Muscle of leg (tissue), 11 donors: ENCODE data around the gene ASAP2. TPM values are rescaled to one million over a fixed set of nuclear protein-coding genes. Genes with fewer than 3 reads are reported as not detected.

Experiments
- DNase-seq: peaks from one replicate; pipeline ENCODE4 v3.0.0; 2013
- H3K27ac ChIP-seq: one replicate; pipeline ENCODE4 v1.5.1; 2013; ENCODE audit warnings: mild to moderate bottlenecking, low read length, control low read depth
- H3K27me3 ChIP-seq: one replicate; pipeline ENCODE4 v1.6.1; 2013; ENCODE audit warnings: low read length; ENCODE audit not compliant: control insufficient read depth, insufficient read depth
- H3K36me3 ChIP-seq: one replicate; pipeline ENCODE4 v1.6.1; 2013; ENCODE audit warnings: low read length; ENCODE audit not compliant: control insufficient read depth, insufficient read depth
- H3K4me1 ChIP-seq: one replicate; pipeline ENCODE4 v1.6.1; 2013; ENCODE audit warnings: low read length; ENCODE audit not compliant: control insufficient read depth, insufficient read depth
- H3K4me3 ChIP-seq: one replicate; pipeline ENCODE4 v1.5.1; 2013; ENCODE audit warnings: low read length, control low read depth
- H3K9me3 ChIP-seq: replicated peaks from 2 replicates; pipeline ENCODE4 v1.6.1; 2013; ENCODE audit warnings: low read depth, low read length; ENCODE audit not compliant: control insufficient read depth
- WGBS: methylation state at CpG from one replicate; pipeline ENCODE4 v1.1.5; 2013; ENCODE audit warnings: missing lambda C conversion rate; ENCODE audit not compliant: insufficient coverage; 5-methylcytosine and 5-hydroxymethylcytosine counted together
- polyA plus RNA-seq, 8 donors: library from polyadenylated mRNA; unstranded; fragments of 120-200 nt; gene quantifications; one replicate each; pipeline versions ENCODE4 v1.2.1 to v1.2.3, GENCODE V29; 2013; ENCODE audit warnings: inconsistent platforms in 1 of 8, low replicate concordance in 1 of 8; ENCODE audit not compliant: insufficient read length in 8 of 8, insufficient read depth in 1 of 8
- total RNA-seq: library from RNA; stranded (reverse); fragments of 120-200 nt; gene quantifications from one replicate; pipeline ENCODE4 v1.2.4, GENCODE V29; 2013

Gene ASAP2
- total and polyA plus RNA-seq, 9 donors, result 12.1 to 30.8 (median 19.4) TPM

GRCh38 chr2:9384521-9384920 lies 177.9 kb downstream of the ASAP2 start:
- peaks cover 17% of the 10 kb centered on the region for H3K4me1 ChIP-seq
- H3K27me3 ChIP-seq, result no peaks in the 10 kb centered on the region
- DNase-seq, result no peak
- H3K36me3 ChIP-seq, result peaks cover 72% of the 10 kb centered on the region
- WGBS, result 73% methylated on average over 2 of the region's 4 CpGs
- no peak overlapping the region for H3K27ac ChIP-seq
- no peaks in the 10 kb centered on the region for H3K9me3 ChIP-seq
- no peak overlapping the region for H3K4me3 ChIP-seq

- no peaks in the 10 kb centered on the region for H3K27me3 ChIP-seq
- DNase-seq, result no peak
- peaks cover 13% of the 10 kb centered on the region for H3K4me1 ChIP-seq
- H3K4me3 ChIP-seq, result no peak overlapping the region
- no peaks in the 10 kb centered on the region for H3K9me3 ChIP-seq
- WGBS, result 83% methylated on average over 1 of the region's 6 CpGs
- no peak overlapping the region for H3K27ac ChIP-seq
- H3K36me3 ChIP-seq, result peaks cover 79% of the 10 kb centered on the region
Measured at GRCh38 chr2:9385841-9386240, 179.2 kb downstream of the ASAP2 start.

GRCh38 chr2:9388199-9388681 lies 181.6 kb downstream of the ASAP2 start:
- no peak overlapping the region for H3K4me3 ChIP-seq
- no peak for DNase-seq
- peaks cover 13% of the 10 kb centered on the region for H3K4me1 ChIP-seq
- H3K36me3 ChIP-seq, result peaks cover 67% of the 10 kb centered on the region
- no peaks in the 10 kb centered on the region for H3K9me3 ChIP-seq
- no peaks in the 10 kb centered on the region for H3K27me3 ChIP-seq
- H3K27ac ChIP-seq, result no peak overlapping the region
- 91% methylated on average over 7 of the region's 11 CpGs for WGBS

- Histone ChIP-seq H3K27me3 (no peaks in the 10 kb centered on the region), H3K36me3 (peaks cover 69% of the 10 kb centered on the region), H3K9me3 (no peaks in the 10 kb centered on the region), H3K4me3 (no peak overlapping the region), H3K4me1 (peaks cover 17% of the 10 kb centered on the region), H3K27ac (no peak overlapping the region)
- 88% methylated on average over 27 of the region's 28 CpGs for WGBS
- DNase-seq, result no peak
Measured at GRCh38 chr2:9388950-9389911, 182.6 kb downstream of the ASAP2 start.

GRCh38 chr2:9390151-9390850 lies 183.7 kb downstream of the ASAP2 start:
- Histone ChIP-seq H3K36me3 (peaks cover 68% of the 10 kb centered on the region), H3K27me3 (no peaks in the 10 kb centered on the region), H3K4me3 (no peak overlapping the region), H3K9me3 (no peaks in the 10 kb centered on the region), H3K4me1 (peaks cover 17% of the 10 kb centered on the region), H3K27ac (no peak overlapping the region)
- no peak for DNase-seq
- whole genome bisulfite sequencing, result 93% methylated on average over 4 of the region's 7 CpGs

GRCh38 chr2:9390991-9391390 lies 184.4 kb downstream of the ASAP2 start:
- peaks cover 63% of the 10 kb centered on the region for H3K36me3 ChIP-seq
- 89% methylated on average over 19 of the region's 19 CpGs for WGBS
- no peaks in the 10 kb centered on the region for H3K27me3 ChIP-seq
- peaks cover 17% of the 10 kb centered on the region for H3K4me1 ChIP-seq
- H3K4me3 ChIP-seq, result no peak overlapping the region
- no peaks in the 10 kb centered on the region for H3K9me3 ChIP-seq
- no peak for DNase-seq
- no peak overlapping the region for H3K27ac ChIP-seq

GRCh38 chr2:9391961-9392720 lies 185.5 kb downstream of the ASAP2 start:
- Histone ChIP-seq H3K4me1 (peaks cover 11% of the 10 kb centered on the region), H3K27me3 (no peaks in the 10 kb centered on the region), H3K36me3 (peaks cover 64% of the 10 kb centered on the region), H3K9me3 (no peaks in the 10 kb centered on the region), H3K27ac (peak overlapping the region; percentile 86), H3K4me3 (no peak overlapping the region)
- DNase-seq, result no peak
- WGBS, result 76% methylated on average over 9 of the region's 13 CpGs

GRCh38 chr2:9392898-9393765 lies 186.5 kb downstream of the ASAP2 start:
- no peak overlapping the region for H3K4me3 ChIP-seq
- H3K9me3 ChIP-seq, result no peaks in the 10 kb centered on the region
- H3K4me1 ChIP-seq, result peaks cover 11% of the 10 kb centered on the region
- H3K27ac ChIP-seq, result peak overlapping the region; percentile 86
- peak; percentile 72 for DNase-seq
- no peaks in the 10 kb centered on the region for H3K27me3 ChIP-seq
- WGBS, result 32% methylated on average over 25 of the region's 28 CpGs
- H3K36me3 ChIP-seq, result peaks cover 63% of the 10 kb centered on the region

- peaks cover 51% of the 10 kb centered on the region for H3K36me3 ChIP-seq
Measured at GRCh38 chr2:9394816-9395215, 188.2 kb downstream of the ASAP2 start.

More at GRCh38 chr2:9394816-9395215, 188.2 kb downstream of the ASAP2 start:
- H3K27ac ChIP-seq, result no peak overlapping the region
- no peaks in the 10 kb centered on the region for H3K9me3 ChIP-seq
- no peaks in the 10 kb centered on the region for H3K27me3 ChIP-seq
- WGBS, result 92% methylated on average over 15 of the region's 15 CpGs
- peaks cover 16% of the 10 kb centered on the region for H3K4me1 ChIP-seq
- H3K4me3 ChIP-seq, result no peak overlapping the region
- no peak for DNase-seq
